Fibroblast of skin of back (primary cell): ENCODE results near the gene COQ10A.
"Not testable (repeated sequence)": the region's sequence is repeated elsewhere in the genome, so short reads cannot be mapped to it uniquely, and the experiment has no call there.

ENCODE experiments used
- DNase-seq: peaks from one replicate; pipeline ENCODE4 v3.0.0-alpha.2; 2013

COQ10A gene

DNA sequence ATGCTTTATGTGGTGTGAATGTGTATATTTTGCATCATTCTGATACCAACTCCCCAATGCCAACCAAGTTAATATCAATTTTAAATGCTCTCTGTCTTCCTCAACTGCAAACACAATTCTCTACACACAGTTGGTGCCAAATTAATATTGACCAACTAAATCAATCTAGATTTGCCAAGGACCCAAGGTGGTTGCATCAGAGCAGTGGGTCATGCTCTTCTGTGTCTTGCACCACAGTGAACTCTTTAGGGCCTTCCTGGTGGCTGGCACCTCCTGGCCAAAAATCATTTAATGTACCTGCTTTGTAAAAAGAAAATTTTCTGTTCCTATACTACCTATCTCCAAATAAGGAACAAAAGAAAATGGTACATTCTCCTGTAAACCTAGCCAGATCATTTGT, 14.1 kb downstream of the COQ10A start:
- no peak for DNase-seq

GRCh38 chr12:56282030-56282429, 15.3 kb downstream of the COQ10A start:
- no peak for DNase-seq

- DNase-seq, result no peak
Measured at GRCh38 chr12:56282579-56282978, 15.8 kb downstream of the COQ10A start.

DNA sequence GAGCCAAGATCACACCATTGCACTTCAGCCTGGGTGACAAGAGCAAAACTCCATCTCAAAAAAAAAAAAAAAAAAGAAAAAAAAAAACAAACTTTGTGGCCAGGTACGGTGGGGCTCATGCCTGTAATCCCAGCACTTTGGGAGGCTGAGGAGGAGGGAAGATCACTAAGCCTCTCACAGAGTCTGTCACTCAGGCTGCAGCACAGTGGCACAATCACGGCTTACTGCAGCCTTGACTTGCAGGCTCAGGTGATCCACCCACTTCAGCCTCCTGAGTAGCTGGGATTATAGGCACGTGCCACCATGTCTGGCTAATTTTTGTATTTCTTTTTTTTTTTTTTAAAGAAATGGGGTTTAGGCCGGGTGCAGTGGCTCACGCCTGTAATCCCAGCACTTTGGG, 17.5 kb downstream of the COQ10A start:
- DNase-seq, result not testable (repeated sequence)

GRCh38 chr12:56286044-56286830, 19.5 kb downstream of the COQ10A start:
- no peak for DNase-seq

GRCh38 chr12:56288705-56289387, 22.1 kb downstream of the COQ10A start:
- DNase-seq, result no peak

DNA sequence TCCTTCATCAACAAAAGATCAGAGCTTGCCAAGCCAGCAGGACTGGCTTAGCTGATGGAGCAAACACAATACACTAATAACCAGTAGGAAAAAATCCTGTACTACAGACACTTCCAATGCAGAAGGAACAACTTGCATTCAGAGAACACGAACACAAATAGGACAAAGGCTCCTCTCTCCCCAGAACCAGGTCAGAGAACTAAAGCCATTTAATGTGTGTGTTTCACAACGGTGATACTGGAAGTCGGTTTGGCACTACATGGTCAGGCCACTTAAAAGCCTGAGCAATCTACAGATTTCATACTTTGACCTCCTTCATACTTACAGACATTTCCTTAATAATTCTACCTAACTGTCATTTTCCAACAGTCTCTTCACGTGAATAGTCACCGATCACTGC, 27.1 kb downstream of the COQ10A start:
- DNase-seq, result no peak

- no peak for DNase-seq
Measured at GRCh38 chr12:56296295-56296694, 29.6 kb downstream of the COQ10A start.

- DNase-seq, result no peak
Measured at GRCh38 chr12:56297400-56297799, 30.7 kb downstream of the COQ10A start.

- no peak for DNase-seq
Measured at GRCh38 chr12:56298828-56299227, 32.1 kb downstream of the COQ10A start.

DNA sequence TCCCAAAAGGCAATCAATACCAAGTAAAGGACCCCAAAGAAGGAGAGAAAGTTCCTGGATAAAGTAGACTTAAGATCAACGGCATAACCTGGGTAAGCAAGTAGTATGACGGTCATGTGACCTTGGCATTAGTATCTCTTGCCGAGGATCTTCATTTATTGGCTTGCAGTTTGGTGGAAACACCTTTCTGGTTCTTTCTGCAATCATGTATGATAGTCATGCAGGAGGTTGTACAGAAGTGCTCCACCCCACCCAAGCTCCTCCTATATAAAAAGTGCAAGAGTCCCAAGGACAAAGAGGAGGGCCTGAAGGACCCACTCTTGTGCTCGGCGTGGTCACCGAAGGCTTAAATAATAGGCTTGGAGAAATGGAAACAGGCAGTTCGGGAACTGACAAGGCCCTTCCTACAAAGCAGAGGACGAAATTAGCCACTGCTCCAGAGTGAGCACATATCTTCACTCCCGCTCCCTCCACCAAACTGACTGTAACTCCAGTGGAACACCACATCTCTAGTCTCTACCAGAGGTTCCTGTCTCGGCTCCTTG, 32.6 kb downstream of the COQ10A start:
- no peak for DNase-seq

- peak; percentile 98 for DNase-seq
Measured at GRCh38 chr12:56299853-56300643, 33.3 kb downstream of the COQ10A start, which contains the start of gene CS. Gene CS, minus strand, starts transcription at chr12:56300330. Its CDS starts 129 bp downstream, at chr12:56300201.

- no peak for DNase-seq
Measured at GRCh38 chr12:56300644-56301464, 34.1 kb downstream of the COQ10A start.

GRCh38 chr12:56304276-56304675, 37.5 kb downstream of the COQ10A start:
- no peak for DNase-seq

GRCh38 chr12:56304872-56305590, 38.3 kb downstream of the COQ10A start:
- no peak for DNase-seq

DNA sequence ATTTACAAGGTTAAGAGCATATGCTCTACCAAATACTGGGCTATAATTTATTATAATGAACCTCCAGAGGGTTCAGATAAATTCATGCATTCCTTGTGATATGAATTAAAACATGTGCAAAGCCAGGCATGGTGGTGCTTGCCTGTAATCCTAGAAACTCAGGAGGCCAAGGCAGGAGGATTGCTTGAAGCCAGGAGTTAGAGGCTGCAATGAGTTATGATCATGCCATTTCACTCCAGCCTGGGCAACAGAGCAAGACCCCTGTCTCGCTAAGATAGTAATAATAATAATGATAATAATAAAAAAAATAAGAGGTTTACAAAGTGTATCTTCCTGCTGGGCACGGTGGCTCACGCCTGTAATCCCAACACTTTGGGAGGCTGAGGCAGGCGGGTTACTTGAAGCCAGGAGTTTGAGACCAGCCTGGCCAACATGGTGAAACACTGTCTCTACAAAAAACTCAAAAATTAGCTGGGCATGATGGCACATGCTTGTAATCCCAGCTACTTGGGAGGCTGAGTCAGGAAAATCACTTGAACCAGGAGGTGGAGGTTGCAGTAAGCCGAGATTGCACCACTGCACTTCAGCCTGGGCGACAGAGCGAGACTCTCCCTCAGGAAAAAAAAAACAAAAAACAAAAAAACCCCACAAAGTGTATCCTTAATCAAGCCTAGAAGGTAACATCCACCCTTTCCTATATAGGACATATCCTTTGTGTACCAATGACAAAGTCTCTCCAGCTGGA, 40.7 kb downstream of the COQ10A start:
- no peak for DNase-seq

DNA sequence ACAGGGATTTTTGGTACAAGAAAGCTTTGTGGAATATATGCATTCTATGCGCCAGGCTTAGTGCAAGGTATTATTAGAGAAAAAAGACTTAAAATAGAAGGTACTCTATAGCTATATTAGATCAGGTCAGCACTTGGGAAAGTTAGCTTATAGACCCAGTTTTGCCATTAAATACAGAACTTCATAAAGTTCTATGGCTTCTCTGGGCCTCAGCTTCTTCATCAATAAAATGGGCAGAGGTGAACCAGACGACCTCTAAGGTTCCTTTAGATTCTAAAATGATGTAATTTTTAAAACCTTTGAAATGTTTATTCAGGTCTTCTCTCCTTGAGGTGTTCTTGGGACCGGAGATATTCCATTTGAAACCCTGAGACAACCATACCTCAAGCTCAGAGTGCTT, 42.0 kb downstream of the COQ10A start:
- DNase-seq, result no peak

GRCh38 chr12:56311003-56311402, 44.3 kb downstream of the COQ10A start:
- DNase-seq, result no peak

GRCh38 chr12:56315249-56315621, 48.5 kb downstream of the COQ10A start:
- DNase-seq, result peak; percentile 11

DNA sequence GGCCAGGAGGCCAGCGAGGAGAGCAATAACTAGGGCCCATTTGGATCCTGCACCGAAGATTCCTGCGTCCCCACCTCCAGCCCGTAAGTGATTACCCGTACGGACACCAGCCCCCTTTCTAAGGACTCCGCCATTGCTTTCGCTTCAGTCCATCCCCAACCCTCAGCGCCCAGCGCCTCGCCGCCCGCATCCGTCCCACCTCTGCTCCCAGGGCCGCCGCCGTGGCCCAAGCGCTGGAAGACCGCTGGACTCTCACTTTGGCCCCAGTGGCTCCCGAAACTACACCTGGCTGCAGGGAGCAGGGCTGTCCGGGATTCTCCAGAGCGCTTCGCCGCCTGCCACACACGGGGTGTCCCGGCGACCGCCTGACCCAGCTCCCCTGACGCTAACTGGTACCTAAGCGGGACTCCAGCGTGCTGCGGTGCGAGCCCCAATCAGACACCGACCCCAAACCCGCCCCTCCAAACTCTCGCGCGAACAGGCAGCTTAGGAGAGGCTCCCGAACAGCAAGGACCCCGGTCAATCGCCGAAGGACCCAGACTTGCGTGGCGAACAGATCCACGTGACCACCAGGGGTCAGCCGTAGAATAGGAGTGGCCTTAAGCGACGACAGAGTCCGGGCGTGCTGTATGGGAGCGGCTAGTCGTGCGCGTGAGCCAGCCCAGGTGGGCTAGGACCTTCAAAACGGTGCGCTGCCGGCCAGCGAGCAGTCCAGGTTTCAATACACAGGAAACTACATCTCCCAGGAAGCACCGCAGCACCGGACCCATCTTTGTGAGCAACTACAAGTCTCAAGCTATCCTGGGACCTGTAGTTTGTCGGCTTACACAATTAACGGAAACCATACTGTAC, 49.1 kb downstream of the COQ10A start, which contains the start of gene CNPY2:
Gene CNPY2, minus strand, starts transcription at position 367 of the 852 bp plus-strand sequence. CDS start 771 bp downstream, outside the sequence.
- DNase-seq, result peak; percentile 98
